ENCODE results near the gene RAB34. TPM values are rescaled to one million over a fixed set of nuclear protein-coding genes. Genes with fewer than 3 reads are reported as not detected.

RAB34 gene
- total and polyA plus RNA-seq, 7 donors: 7.8 to 21.0 (median 9.1) TPM

GRCh38 chr17:28748852-28749515 is 31.3 kb upstream of the RAB34 start:
- WGBS, 3 donors: 58 to 73% (median 63%) methylated on average over 18 of the region's 18 CpGs
- peaks cover 0 to 21% of the 10 kb centered on the region in 2 donors for H3K36me3 ChIP-seq (ENCODE audit: insufficient read depth in 1 of 2, low read depth in 1 of 2)
- DNase-seq (peak in 1 of 2 donors; percentile 55), ATAC-seq (no peak)
- no peaks in the 10 kb centered on the region for H3K9me3 ChIP-seq
- no peak for TF ChIP-seq CTCF (IDR thresholded peaks at IDR 0.05)
- intact Hi-C loops (cut with DNase I): no loop called here
- H3K4me3 ChIP-seq: no peak overlapping the region
- peaks cover 17% of the 10 kb centered on the region for H3K4me1 ChIP-seq
- no peak overlapping the region for H3K27ac ChIP-seq
- H3K27me3 ChIP-seq (ENCODE audit: insufficient read depth in 3 of 3, low read length in 2 of 3): no peaks in the 10 kb centered on the region

- Histone ChIP-seq H3K36me3 (ENCODE audit: insufficient read depth in 1 of 2, low read depth in 1 of 2) (peaks cover 0 to 21% of the 10 kb centered on the region in 2 donors), H3K27ac (no peak overlapping the region), H3K9me3 (no peaks in the 10 kb centered on the region), H3K4me1 (peaks cover 22% of the 10 kb centered on the region), H3K4me3 (no peak overlapping the region), H3K27me3 (ENCODE audit: insufficient read depth in 3 of 3, low read length in 2 of 3) (no peaks in the 10 kb centered on the region)
- intact Hi-C loops (cut with DNase I): no loop called here
- TF ChIP-seq CTCF (IDR thresholded peaks at IDR 0.05): no peak
- ATAC-seq: no peak
- 85 to 90% (median 86%) methylated on average over 18 of the region's 18 CpGs for WGBS, 3 donors
- DNase-seq: peak in 1 of 2 donors; percentile 45
Observed at GRCh38 chr17:28747801-28748750, 30.4 kb upstream of the RAB34 start.

GRCh38 chr17:28747051-28747691 is 29.5 kb upstream of the RAB34 start:
- Histone ChIP-seq H3K27ac (no peak overlapping the region), H3K4me3 (no peak overlapping the region), H3K9me3 (no peaks in the 10 kb centered on the region), H3K27me3 (ENCODE audit: insufficient read depth in 3 of 3, low read length in 2 of 3) (no peaks in the 10 kb centered on the region), H3K36me3 (ENCODE audit: insufficient read depth in 1 of 2, low read depth in 1 of 2) (peaks cover 0 to 21% of the 10 kb centered on the region in 2 donors), H3K4me1 (peaks cover 28% of the 10 kb centered on the region)
- TF ChIP-seq CTCF (IDR thresholded peaks at IDR 0.05): no peak
- DNase-seq (peak in 1 of 2 donors; percentile 47), ATAC-seq (no peak)
- intact Hi-C loops (cut with DNase I): no loop called here
- WGBS, 3 donors: 50 to 61% (median 51%) methylated on average over 5 to 7 of the region's 7 CpGs

- no peak for TF ChIP-seq CTCF (IDR thresholded peaks at IDR 0.05)
- peaks cover 28% of the 10 kb centered on the region for H3K4me1 ChIP-seq
- peak in 1 of 4 donors; percentile 17 for ATAC-seq
- intact Hi-C loops (cut with DNase I): no loop called here
- no peaks in the 10 kb centered on the region for H3K9me3 ChIP-seq
- peak in 1 of 2 donors; percentile 69 for DNase-seq
- 27 to 39% (median 37%) methylated on average over 5 of the region's 5 CpGs for WGBS, 3 donors
- no peaks in the 10 kb centered on the region for H3K27me3 ChIP-seq (ENCODE audit: insufficient read depth in 3 of 3, low read length in 2 of 3)
- H3K27ac ChIP-seq: no peak overlapping the region
- H3K36me3 ChIP-seq (ENCODE audit: insufficient read depth in 1 of 2, low read depth in 1 of 2): peaks cover 0 to 21% of the 10 kb centered on the region in 2 donors
- peak overlapping the region; percentile 22 for H3K4me3 ChIP-seq
Observed at GRCh38 chr17:28746611-28747050, 29.0 kb upstream of the RAB34 start.

Measured in psoas muscle (tissue), 8 donors.